Liver (tissue), 9 donors: ENCODE measurements around the gene SORCS2. TPM values are rescaled to one million over a fixed set of nuclear protein-coding genes. Genes with fewer than 3 reads are reported as not detected.

Experiments used
- DNase-seq: peaks from one replicate; pipeline ENCODE4 v3.0.0-alpha.2; 2017; ENCODE audit warnings: low spot score
- H3K27ac ChIP-seq, 2 donors: one replicate each; pipeline ENCODE4 v1.7.0; 2013; ENCODE audit warnings: inconsistent platforms in 2 of 2, low read length in 2 of 2, control low read depth in 1 of 2, low read depth in 1 of 2, mild to moderate bottlenecking in 1 of 2
- H3K27me3 ChIP-seq, 4 donors: one replicate each; pipeline versions ENCODE4 v1.6.1 to v1.7.0; 2013; ENCODE audit warnings: low read length in 3 of 4, inconsistent platforms in 1 of 4, mild to moderate bottlenecking in 1 of 4, moderate library complexity in 1 of 4; ENCODE audit not compliant: control insufficient read depth in 4 of 4, insufficient read depth in 4 of 4
- H3K36me3 ChIP-seq, 4 donors: one replicate each; pipeline versions ENCODE4 v1.6.1 to v1.7.0; 2013; ENCODE audit warnings: low read length in 3 of 4, mild to moderate bottlenecking in 3 of 4, low read depth in 1 of 4, moderate library complexity in 1 of 4; ENCODE audit not compliant: control insufficient read depth in 4 of 4, insufficient read depth in 3 of 4
- H3K4me1 ChIP-seq, 4 donors: one replicate each; pipeline versions ENCODE4 v1.6.1 to v1.7.0; 2013; ENCODE audit warnings: low read length in 3 of 4, mild to moderate bottlenecking in 3 of 4, moderate library complexity in 1 of 4; ENCODE audit not compliant: control insufficient read depth in 4 of 4, insufficient read depth in 4 of 4
- H3K4me3 ChIP-seq, 3 donors: one replicate each; pipeline versions ENCODE4 v1.6.1 to v1.7.0; 2013; ENCODE audit warnings: low read length in 3 of 3, control low read depth in 1 of 3, low read depth in 1 of 3, mild to moderate bottlenecking in 1 of 3
- H3K9ac ChIP-seq, 2 donors: one replicate each; pipeline ENCODE4 v1.7.0; 2013; ENCODE audit warnings: low read length in 2 of 2, mild to moderate bottlenecking in 2 of 2, moderate library complexity in 2 of 2, control low read depth in 1 of 2, low read depth in 1 of 2
- H3K9me3 ChIP-seq, 4 donors: one replicate each; pipeline versions ENCODE4 v1.6.1 to v1.7.0; 2013; ENCODE audit warnings: low read length in 3 of 4; ENCODE audit not compliant: control insufficient read depth in 4 of 4
- CTCF ChIP-seq: fragments of 150-350 bp; IDR thresholded peaks from 2 replicates; pipeline ENCODE4 v1.5.1; 2017; ENCODE audit warnings: improper control_type of control experiment, low read depth, low read length; ENCODE audit not compliant: missing input control
- EGR1 ChIP-seq, 2 donors: IDR thresholded peaks; 2 replicates each; pipeline ENCODE4 v1.6.1; 2016 to 2018; ENCODE audit warnings: antibody characterized with exemption in 2 of 2, low read depth in 2 of 2
- FOXA1 ChIP-seq: IDR thresholded peaks from 2 replicates; pipeline ENCODE4 v1.6.1; 2016; ENCODE audit warnings: antibody characterized with exemption
- FOXA2 ChIP-seq: IDR thresholded peaks from 2 replicates; pipeline ENCODE4 v1.6.1; 2016; ENCODE audit warnings: antibody characterized with exemption
- GABPA ChIP-seq, 2 donors: IDR thresholded peaks in 1 of 2; conservative IDR thresholded peaks in 1 of 2; 2 replicates each; pipeline ENCODE4 v1.6.1; 2016; ENCODE audit warnings: antibody characterized with exemption in 2 of 2, mild to moderate bottlenecking in 1 of 2, moderate library complexity in 1 of 2
- HNF4A ChIP-seq, 2 donors: conservative IDR thresholded peaks; 2 replicates each; pipeline ENCODE4 v1.6.1; 2016; ENCODE audit warnings: antibody characterized with exemption in 2 of 2, mild to moderate bottlenecking in 2 of 2
- HNF4G ChIP-seq: IDR thresholded peaks from 2 replicates; pipeline ENCODE4 v1.6.1; 2016; ENCODE audit warnings: antibody characterized with exemption
- JUND ChIP-seq, 2 donors: IDR thresholded peaks; 2 replicates each; pipeline ENCODE4 v1.6.1; 2016; ENCODE audit warnings: antibody characterized with exemption in 2 of 2
- NR2F2 ChIP-seq: IDR thresholded peaks from 2 replicates; pipeline ENCODE4 v1.6.1; 2016; ENCODE audit warnings: antibody characterized with exemption
- RAD21 ChIP-seq, 2 donors: IDR thresholded peaks; 2 replicates each; pipeline ENCODE4 v1.6.1; 2016; ENCODE audit warnings: antibody characterized with exemption in 2 of 2, mild to moderate bottlenecking in 2 of 2
- RXRA ChIP-seq, 2 donors: IDR thresholded peaks; 2 replicates each; pipeline ENCODE4 v1.6.1; 2017 to 2018; ENCODE audit warnings: antibody characterized with exemption in 2 of 2, mild to moderate bottlenecking in 1 of 2
- SP1 ChIP-seq: IDR thresholded peaks from 2 replicates; pipeline ENCODE4 v1.6.1; 2018; ENCODE audit warnings: antibody characterized with exemption, mild to moderate bottlenecking
- TAF1 ChIP-seq: conservative IDR thresholded peaks from 2 replicates; pipeline ENCODE4 v1.6.1; 2016; ENCODE audit warnings: antibody characterized with exemption, mild to moderate bottlenecking
- YY1 ChIP-seq: IDR thresholded peaks from 2 replicates; pipeline ENCODE4 v1.6.1; 2016; ENCODE audit warnings: antibody characterized with exemption, mild to moderate bottlenecking
- ZBTB33 ChIP-seq: IDR thresholded peaks from 2 replicates; pipeline ENCODE4 v1.6.1; 2016; ENCODE audit warnings: antibody characterized with exemption
- WGBS: extraction: QIAGEN DNeasy Blood & Tissue Kit; methylation state at CpG from one replicate; pipeline ENCODE4 v1.1.7; 2013; 5-methylcytosine and 5-hydroxymethylcytosine counted together
- polyA plus RNA-seq, 2 donors: library from polyadenylated mRNA; stranded (reverse) in 1 of 2; unstranded in 1 of 2; fragments of 200-250 nt in 1 of 2; fragments of >200 nt in 1 of 2; fragmentation: Nextera tagmentation in 1 of 2; extraction: Ambion mirVana in 1 of 2; gene quantifications; one replicate each; pipeline versions ENCODE4 v1.2.1 to v1.2.3, GENCODE V29; 2013 to 2015
- total RNA-seq, 2 donors: library from RNA; depleted of rRNA; stranded (reverse); fragments of >200 nt; gene quantifications; one replicate each; pipeline ENCODE4 v1.2.3, GENCODE V29; 2014
- TF ChIP-seq, protein P1 (sequence below): IDR thresholded peaks from 2 replicates; pipeline ENCODE4 v1.6.1; 2016; ENCODE audit warnings: antibody characterized with exemption
- TF ChIP-seq, protein P2 (sequence below): IDR thresholded peaks from 2 replicates; pipeline ENCODE4 v1.6.1; 2016; ENCODE audit warnings: antibody characterized with exemption
- TF ChIP-seq, protein P3 (sequence below): IDR thresholded peaks from 2 replicates; pipeline ENCODE4 v1.6.1; 2016; ENCODE audit warnings: antibody characterized with exemption, mild to moderate bottlenecking
- donor health status: healthy.
- donor health status: healthy.
- donor health status: healthy.
- donor health status: healthy.
- donor health status: healthy.

The SORCS2 gene
- total and polyA plus RNA-seq, 4 donors = 0.10 to 1.4 (median 0.92) TPM

DNA sequence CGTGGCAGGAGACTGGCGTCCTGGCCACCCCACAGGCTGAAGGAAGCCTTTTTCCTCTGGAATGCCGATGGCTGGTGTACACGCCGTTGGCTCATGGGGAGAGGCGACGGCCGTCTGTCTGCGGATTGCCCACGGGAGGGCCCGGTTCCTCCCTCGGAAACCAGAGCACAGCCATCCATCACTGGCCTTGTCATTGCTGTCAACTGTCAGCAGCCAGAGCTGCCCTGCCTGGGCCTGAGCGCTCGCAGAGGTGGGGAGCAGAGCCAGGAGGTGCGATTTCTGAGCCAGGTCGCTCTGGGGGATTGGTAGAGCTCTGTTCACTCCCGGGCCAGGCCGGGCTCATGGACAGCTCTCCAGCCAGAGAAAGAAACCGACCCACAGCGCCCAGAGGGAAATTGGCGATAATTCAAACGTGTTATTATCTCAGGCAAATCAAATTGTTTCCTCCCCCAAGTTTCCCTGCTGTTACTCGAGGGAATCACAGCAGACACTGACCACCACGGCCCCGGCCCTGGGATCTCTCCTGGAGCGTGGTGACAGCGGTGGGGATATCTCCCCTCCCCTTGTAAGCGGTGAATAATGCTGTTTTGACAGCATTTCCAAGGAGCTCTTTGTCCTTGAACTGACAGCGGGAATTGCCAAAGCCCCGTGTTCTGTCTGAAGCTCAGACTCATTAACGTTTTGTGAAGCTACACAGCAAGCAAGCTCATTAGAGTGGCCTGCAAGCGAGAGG lies 463.3 kb downstream of the SORCS2 start:
- Histone ChIP-seq H3K9me3 (no peaks in the 10 kb centered on the region), H3K27me3 (no peaks in the 10 kb centered on the region), H3K4me3 (no peak overlapping the region), H3K4me1 (peaks cover 8 to 14% (median 9%) of the 10 kb centered on the region in 4 donors), H3K36me3 (no peaks in the 10 kb centered on the region), H3K27ac (no peak overlapping the region), H3K9ac (no peak overlapping the region)
- no peak for TF ChIP-seq YY1
- TF ChIP-seq, protein P1, sequence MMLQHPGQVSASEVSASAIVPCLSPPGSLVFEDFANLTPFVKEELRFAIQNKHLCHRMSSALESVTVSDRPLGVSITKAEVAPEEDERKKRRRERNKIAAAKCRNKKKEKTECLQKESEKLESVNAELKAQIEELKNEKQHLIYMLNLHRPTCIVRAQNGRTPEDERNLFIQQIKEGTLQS = no peak
- no peak for TF ChIP-seq EGR1 (IDR thresholded peaks at IDR 0.05; ENCODE audit: low read depth in 2 of 2)
- no peak for TF ChIP-seq SP1
- no peak for TF ChIP-seq HNF4A (conservative IDR thresholded peaks at IDR 0.05)
- TF ChIP-seq RAD21 (IDR thresholded peaks at IDR 0.05) = no peak
- no peak for TF ChIP-seq NR2F2
- TF ChIP-seq RXRA (IDR thresholded peaks at IDR 0.05) = no peak
- no peak for TF ChIP-seq FOXA2
- WGBS = 81% methylated on average over 32 of the region's 32 CpGs
- no peak for DNase-seq

- Histone ChIP-seq H3K27me3 (no peaks in the 10 kb centered on the region), H3K27ac (no peak overlapping the region), H3K4me1 (peaks cover 9 to 17% (median 11%) of the 10 kb centered on the region in 4 donors), H3K9me3 (no peaks in the 10 kb centered on the region), H3K9ac (no peak overlapping the region), H3K4me3 (no peak overlapping the region), H3K36me3 (no peaks in the 10 kb centered on the region)
- no peak for DNase-seq
- 93% methylated on average over 17 of the region's 17 CpGs for WGBS
- TF ChIP-seq, protein P2, sequence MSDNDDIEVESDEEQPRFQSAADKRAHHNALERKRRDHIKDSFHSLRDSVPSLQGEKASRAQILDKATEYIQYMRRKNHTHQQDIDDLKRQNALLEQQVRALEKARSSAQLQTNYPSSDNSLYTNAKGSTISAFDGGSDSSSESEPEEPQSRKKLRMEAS = no peak
- TF ChIP-seq FOXA2 (no peak), YY1 (no peak), EGR1 (IDR thresholded peaks at IDR 0.05; ENCODE audit: low read depth in 2 of 2) (no peak), TAF1 (no peak), SP1 (no peak), GABPA (IDR thresholded peaks at IDR 0.05 in 1 of 2, conservative IDR thresholded peaks at IDR 0.05 in 1 of 2) (no peak), JUND (IDR thresholded peaks at IDR 0.05) (no peak), HNF4A (conservative IDR thresholded peaks at IDR 0.05) (no peak), ZBTB33 (no peak), FOXA1 (no peak), HNF4G (no peak), NR2F2 (no peak), RXRA (IDR thresholded peaks at IDR 0.05) (no peak), CTCF (no peak), RAD21 (IDR thresholded peaks at IDR 0.05) (no peak)
- TF ChIP-seq, protein P1 = no peak
- TF ChIP-seq, protein P3, sequence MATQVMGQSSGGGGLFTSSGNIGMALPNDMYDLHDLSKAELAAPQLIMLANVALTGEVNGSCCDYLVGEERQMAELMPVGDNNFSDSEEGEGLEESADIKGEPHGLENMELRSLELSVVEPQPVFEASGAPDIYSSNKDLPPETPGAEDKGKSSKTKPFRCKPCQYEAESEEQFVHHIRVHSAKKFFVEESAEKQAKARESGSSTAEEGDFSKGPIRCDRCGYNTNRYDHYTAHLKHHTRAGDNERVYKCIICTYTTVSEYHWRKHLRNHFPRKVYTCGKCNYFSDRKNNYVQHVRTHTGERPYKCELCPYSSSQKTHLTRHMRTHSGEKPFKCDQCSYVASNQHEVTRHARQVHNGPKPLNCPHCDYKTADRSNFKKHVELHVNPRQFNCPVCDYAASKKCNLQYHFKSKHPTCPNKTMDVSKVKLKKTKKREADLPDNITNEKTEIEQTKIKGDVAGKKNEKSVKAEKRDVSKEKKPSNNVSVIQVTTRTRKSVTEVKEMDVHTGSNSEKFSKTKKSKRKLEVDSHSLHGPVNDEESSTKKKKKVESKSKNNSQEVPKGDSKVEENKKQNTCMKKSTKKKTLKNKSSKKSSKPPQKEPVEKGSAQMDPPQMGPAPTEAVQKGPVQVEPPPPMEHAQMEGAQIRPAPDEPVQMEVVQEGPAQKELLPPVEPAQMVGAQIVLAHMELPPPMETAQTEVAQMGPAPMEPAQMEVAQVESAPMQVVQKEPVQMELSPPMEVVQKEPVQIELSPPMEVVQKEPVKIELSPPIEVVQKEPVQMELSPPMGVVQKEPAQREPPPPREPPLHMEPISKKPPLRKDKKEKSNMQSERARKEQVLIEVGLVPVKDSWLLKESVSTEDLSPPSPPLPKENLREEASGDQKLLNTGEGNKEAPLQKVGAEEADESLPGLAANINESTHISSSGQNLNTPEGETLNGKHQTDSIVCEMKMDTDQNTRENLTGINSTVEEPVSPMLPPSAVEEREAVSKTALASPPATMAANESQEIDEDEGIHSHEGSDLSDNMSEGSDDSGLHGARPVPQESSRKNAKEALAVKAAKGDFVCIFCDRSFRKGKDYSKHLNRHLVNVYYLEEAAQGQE = no peak
Measured at GRCh38 chr4:7656244-7656800, 464.0 kb downstream of the SORCS2 start.
